HS-27A (cell line): ENCODE data around the gene STAB1.
"Not testable (repeated sequence)": the region's sequence is repeated elsewhere in the genome, so short reads cannot be mapped to it uniquely, and the experiment has no call there.

Experiments used
- DNase-seq: peaks from one replicate; pipeline ENCODE4 v3.0.0-alpha.2; 2012; ENCODE audit warnings: low read depth, missing footprints

STAB1 gene

DNA sequence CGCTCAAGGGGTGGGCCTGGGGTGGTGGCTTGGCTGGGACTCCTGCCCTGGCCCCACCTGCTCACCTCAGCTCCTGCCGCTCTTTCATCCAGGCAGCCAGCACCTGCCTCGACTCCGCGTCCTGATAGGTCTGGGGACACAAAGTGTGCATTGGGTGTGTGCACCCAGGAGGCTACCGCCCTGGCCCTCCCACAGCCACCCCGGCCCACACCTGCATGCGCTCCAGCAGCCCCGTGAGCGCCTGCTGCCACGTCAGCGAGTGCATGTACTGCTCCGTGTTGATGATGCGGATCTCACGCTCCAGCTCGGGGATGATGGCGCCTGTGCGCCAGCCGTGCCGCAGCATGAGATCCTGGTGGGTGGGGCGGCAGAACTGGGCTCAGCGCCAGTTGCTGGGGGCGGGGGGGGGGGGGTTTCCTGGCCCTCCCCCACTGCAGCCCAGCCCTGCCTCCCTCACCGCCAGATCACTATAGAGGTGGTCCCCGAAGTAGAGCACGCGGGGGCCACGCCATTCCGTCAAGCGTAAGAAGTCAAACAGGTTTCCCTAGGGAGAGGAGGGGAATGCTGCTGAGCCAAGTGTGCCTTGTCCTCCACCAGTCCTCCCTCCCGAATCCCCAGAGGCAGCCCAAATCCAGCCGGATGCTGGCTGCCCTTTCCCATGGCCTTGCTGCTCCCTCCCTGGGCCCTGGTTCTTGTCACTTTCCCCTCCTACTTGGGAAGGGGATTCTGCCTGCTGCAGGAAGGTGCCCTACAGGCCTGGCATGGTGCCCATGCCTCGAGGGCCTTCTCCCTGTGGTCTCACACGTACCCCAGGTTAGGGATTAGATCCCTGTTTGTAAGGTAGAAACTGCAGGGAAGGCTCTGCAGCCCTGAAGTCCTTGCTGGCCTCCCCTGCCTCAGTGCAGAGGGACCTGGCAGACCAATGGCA, 29.9 kb downstream of the STAB1 start:
- DNase-seq = no peak

GRCh38 chr3:52525680-52526561, 30.8 kb downstream of the STAB1 start:
- no peak for DNase-seq

DNA sequence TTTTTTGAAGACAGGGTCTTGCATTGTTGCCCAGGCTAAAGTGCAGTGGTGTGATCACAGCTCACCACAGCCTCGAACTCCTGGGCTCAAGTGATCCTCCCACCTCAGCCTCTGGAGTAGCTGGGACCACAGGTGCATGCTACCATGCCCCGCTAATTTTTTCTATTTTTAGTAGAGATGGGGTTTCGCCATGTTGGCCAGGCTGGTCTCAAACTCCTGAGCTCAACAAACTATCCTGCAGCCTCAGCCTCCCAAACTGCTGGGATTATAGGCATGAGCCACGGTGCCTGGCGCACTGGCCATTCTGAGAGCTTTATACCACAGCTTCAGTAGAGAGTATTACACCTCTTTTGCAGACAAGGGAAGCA, 31.5 kb downstream of the STAB1 start:
- not testable (repeated sequence) for DNase-seq

- DNase-seq = no peak
Observed at GRCh38 chr3:52527039-52527731, 32.0 kb downstream of the STAB1 start.

GRCh38 chr3:52527732-52528585, 32.8 kb downstream of the STAB1 start:
- no peak for DNase-seq

DNA sequence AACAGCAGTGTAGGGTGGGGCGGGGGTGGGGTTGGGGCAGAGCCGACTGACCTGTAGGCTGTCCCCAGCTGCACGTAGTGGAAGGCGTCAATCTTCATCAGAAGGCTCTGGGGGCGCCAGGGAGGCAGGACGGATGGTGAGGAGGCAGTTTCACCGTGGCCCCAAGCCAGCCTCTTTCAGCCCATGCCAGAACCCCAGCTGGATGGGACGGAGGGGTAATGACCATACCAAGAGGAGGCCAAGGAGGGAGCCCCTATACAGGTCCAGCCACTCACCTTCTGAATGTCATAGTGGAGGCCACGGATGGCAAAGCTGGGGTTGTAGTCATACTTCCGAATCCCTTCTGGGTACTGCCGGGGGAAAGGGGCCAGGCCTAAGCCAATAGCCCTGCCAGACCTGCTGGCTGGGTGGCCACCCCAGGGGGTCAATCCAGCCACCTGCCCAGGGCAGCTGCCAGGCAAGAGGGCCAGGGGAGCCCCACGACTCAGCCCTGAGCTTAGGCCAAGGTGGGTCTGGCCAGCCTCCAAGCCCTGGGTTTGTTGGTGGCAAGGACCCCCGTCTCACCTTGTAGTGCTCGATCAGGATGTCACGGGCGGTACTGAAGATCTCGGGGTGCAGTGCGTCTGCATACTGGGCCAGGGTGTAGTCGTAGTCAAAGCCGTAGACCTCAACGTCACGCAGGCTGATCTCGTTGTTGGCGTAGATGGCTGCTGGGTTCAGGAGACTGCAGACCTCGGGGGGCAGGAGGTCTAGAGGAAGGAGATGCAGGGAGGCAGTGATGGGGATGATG, 33.6 kb downstream of the STAB1 start:
- no peak for DNase-seq

GRCh38 chr3:52529376-52530333, 34.5 kb downstream of the STAB1 start:
- DNase-seq = no peak

GRCh38 chr3:52530918-52531826, 36.0 kb downstream of the STAB1 start:
- DNase-seq = no peak

GRCh38 chr3:52531860-52532516, 36.9 kb downstream of the STAB1 start:
- no peak for DNase-seq

DNA sequence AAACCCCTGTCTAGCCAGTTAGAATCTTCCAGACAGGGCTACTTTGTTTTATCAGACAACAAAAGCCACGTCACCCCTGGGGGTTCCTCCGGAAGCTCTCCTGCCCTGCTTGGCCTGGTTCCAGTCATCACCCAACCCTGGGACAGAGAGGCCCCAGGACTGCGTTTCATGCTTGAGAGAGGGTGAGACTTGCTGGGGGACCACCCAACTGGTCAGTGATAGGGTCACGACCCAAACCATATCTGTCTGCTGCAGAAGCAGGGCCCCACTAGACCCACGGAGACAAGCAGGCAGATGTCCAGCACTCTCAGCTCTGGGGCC, 37.3 kb downstream of the STAB1 start:
- DNase-seq = no peak

DNA sequence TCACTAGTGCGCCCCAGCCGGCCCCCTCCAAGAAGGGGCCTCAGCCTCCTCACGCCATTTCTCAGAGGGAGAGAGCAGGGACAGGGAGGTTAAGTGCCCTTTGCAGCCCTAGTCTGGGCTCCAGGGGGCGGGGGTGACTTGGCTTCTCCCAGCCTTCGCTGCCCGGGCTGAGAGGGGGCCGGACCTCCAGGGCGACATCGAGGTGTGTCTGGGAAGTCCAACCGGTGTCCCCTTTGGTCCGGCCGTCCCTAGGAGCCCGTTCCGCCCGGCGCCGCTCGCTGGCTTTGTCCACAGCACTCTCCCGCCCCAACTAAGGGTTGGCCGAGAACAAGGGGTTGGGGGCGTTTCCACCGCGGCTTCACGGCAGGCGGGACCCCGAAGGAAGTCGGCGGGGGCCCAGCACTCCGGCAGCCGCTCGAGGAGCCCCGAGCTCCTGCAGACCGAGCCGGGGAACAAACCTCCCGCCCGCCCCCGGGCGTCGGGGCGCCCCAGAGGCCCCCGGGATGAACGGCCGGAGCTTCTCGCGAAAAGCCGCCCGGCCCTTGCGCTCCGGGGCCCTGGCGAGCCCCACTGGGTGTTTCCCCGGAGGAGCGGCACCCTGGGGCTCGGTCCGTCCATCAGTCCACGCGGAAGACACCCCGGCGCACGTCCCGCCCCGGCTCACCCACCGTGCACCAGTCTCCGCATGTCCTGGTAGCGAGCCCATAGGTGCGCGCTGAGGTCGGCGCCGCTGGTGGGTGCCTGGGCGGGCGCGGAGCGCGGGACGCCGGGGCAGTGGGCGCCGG, 37.9 kb downstream of the STAB1 start:
- no peak for DNase-seq

GRCh38 chr3:52533623-52534280, 38.6 kb downstream of the STAB1 start, which contains the start of gene NT5DC2:
NT5DC2 (minus strand) TSS chr3:52533857; CDS start chr3:52533737, 120 bp downstream.
- DNase-seq = no peak

- DNase-seq = no peak
Observed at GRCh38 chr3:52534281-52535183, 39.4 kb downstream of the STAB1 start.

- no peak for DNase-seq
Observed at GRCh38 chr3:52535411-52536111, 40.4 kb downstream of the STAB1 start.

DNA sequence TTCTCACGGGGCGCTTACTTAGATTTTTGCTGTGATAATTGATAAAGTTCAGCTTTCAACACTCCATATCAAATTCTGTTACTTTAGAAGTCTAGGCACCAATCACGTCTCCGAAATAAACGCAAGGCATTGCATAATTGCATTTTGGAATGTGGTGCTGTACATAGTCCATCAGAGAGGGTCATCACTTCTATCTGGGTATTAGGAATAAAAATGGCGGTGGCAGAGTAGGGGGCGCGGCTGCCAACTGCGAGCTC, 40.9 kb downstream of the STAB1 start:
- DNase-seq = no peak
